Smooth muscle cell (in vitro differentiated cells): Measurements from ENCODE around the gene RERG. TPM values are rescaled to one million over a fixed set of nuclear protein-coding genes. Genes with fewer than 3 reads are reported as not detected.

Source experiments
- DNase-seq: peaks from one replicate; lab custom pipeline; 2025; ENCODE audit not compliant: unreplicated experiment; lab: John Stamatoyannopoulos, UW
- H2AFZ ChIP-seq: fragments of 200-600 bp; sonication (generic); 2 replicates; pipeline ENCODE4 v1.6.0; 2016; ENCODE audit warnings: antibody characterized with exemption, low read depth, mild to moderate bottlenecking
- H3F3A ChIP-seq: fragments of 200-600 bp; sonication (generic); 2 replicates; pipeline ENCODE4 v1.6.0; 2017; ENCODE audit warnings: antibody characterized with exemption, low read depth
- H3K27ac ChIP-seq: fragments of 200-600 bp; sonication (generic); 2 replicates; pipeline ENCODE4 v1.5.1; 2016; ENCODE audit warnings: low read depth, mild to moderate bottlenecking
- H3K27me3 ChIP-seq: fragments of 200-600 bp; sonication (generic); 2 replicates; pipeline ENCODE4 v1.6.1; 2016; ENCODE audit warnings: low read depth, mild to moderate bottlenecking
- H3K36me3 ChIP-seq: fragments of 200-600 bp; sonication (generic); 2 replicates; pipeline ENCODE4 v1.5.1; 2016; ENCODE audit warnings: low read depth
- H3K4me1 ChIP-seq: fragments of 200-600 bp; sonication (generic); 2 replicates; pipeline ENCODE4 v1.5.1; 2016; ENCODE audit warnings: low read depth
- H3K4me2 ChIP-seq: fragments of 200-600 bp; sonication (generic); 2 replicates; pipeline ENCODE4 v1.6.0; 2016; ENCODE audit warnings: mild to moderate bottlenecking
- H3K4me3 ChIP-seq: fragments of 200-600 bp; sonication (generic); 2 replicates; pipeline ENCODE4 v1.5.1; 2016; ENCODE audit warnings: mild to moderate bottlenecking
- H3K79me2 ChIP-seq: fragments of 200-600 bp; sonication (generic); 2 replicates; pipeline ENCODE4 v1.6.0; 2016; ENCODE audit warnings: low read depth, mild to moderate bottlenecking
- H3K9ac ChIP-seq: fragments of 200-600 bp; sonication (generic); 2 replicates; pipeline ENCODE4 v1.6.0; 2016; ENCODE audit warnings: low read depth
- H3K9me3 ChIP-seq: fragments of 200-600 bp; sonication (generic); replicated peaks from 2 replicates; pipeline ENCODE4 v1.5.1; 2016; ENCODE audit warnings: low read depth
- H4K20me1 ChIP-seq: fragments of 200-600 bp; sonication (generic); 2 replicates; pipeline ENCODE4 v1.6.0; 2016; ENCODE audit warnings: low read depth
- WGBS: methylation state at CpG from one replicate; pipeline ENCODE4 v1.1.7; 2016; ENCODE audit warnings: low lambda C conversion rate; 5-methylcytosine and 5-hydroxymethylcytosine counted together
- polyA plus RNA-seq: library from polyadenylated mRNA; unstranded; fragments of >200 nt; fragmentation: Nextera tagmentation; extraction: Ambion mirVana; gene quantifications from 2 replicates; pipeline ENCODE4 v1.2.1, GENCODE V29; 2016
- total RNA-seq: library from RNA; depleted of rRNA; stranded (reverse); fragments of >200 nt; gene quantifications from 2 replicates; pipeline ENCODE4 v1.2.3, GENCODE V29; 2014
- TF ChIP-seq, protein P1 (sequence below): fragments of 200-600 bp; sonication (generic); IDR thresholded peaks from 2 replicates; pipeline ENCODE4 v1.5.1; 2017; ENCODE audit warnings: borderline replicate concordance, mild to moderate bottlenecking, antibody characterized with exemption; ENCODE audit not compliant: insufficient read depth, poor library complexity, severe bottlenecking

Gene RERG
- total and polyA plus RNA-seq, 2 experiments from 2014 or later: 0.04 TPM; not detected in 1

DNA sequence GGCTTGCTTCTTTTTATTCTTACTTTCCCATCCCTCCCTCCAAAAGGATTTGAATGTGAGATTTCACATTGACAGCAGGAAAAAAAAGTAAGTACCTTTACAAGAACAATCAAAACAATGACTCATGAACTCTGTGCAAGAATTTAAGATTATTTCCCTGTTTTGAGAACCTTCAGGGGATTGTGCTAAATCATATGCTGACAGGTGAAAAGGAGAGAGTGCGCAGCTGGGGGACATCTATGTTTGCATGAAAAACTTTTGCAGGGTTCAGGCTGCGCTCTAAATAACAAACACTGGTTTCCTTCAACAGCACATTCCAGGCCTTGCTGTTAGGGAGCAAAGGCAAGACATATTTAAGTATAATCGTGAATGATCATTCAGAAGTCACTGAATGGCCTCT, 27.3 kb downstream of the RERG start:
- DNase-seq: no peak
- 72% methylated on average over 3 of the region's 3 CpGs for WGBS
- TF ChIP-seq, protein P1, sequence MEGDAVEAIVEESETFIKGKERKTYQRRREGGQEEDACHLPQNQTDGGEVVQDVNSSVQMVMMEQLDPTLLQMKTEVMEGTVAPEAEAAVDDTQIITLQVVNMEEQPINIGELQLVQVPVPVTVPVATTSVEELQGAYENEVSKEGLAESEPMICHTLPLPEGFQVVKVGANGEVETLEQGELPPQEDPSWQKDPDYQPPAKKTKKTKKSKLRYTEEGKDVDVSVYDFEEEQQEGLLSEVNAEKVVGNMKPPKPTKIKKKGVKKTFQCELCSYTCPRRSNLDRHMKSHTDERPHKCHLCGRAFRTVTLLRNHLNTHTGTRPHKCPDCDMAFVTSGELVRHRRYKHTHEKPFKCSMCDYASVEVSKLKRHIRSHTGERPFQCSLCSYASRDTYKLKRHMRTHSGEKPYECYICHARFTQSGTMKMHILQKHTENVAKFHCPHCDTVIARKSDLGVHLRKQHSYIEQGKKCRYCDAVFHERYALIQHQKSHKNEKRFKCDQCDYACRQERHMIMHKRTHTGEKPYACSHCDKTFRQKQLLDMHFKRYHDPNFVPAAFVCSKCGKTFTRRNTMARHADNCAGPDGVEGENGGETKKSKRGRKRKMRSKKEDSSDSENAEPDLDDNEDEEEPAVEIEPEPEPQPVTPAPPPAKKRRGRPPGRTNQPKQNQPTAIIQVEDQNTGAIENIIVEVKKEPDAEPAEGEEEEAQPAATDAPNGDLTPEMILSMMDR: no peak
- H2AFZ ChIP-seq: no peak overlapping the region
- no peaks in the 10 kb centered on the region for H3K27me3 ChIP-seq
- H3K4me3 ChIP-seq: no peak overlapping the region
- no peaks in the 10 kb centered on the region for H3K4me1 ChIP-seq
- H3F3A ChIP-seq: no peaks in the 10 kb centered on the region
- no peaks in the 10 kb centered on the region for H4K20me1 ChIP-seq
- H3K27ac ChIP-seq: no peak overlapping the region
- H3K4me2 ChIP-seq: no peak overlapping the region
- H3K9ac ChIP-seq: no peak overlapping the region
- no peaks in the 10 kb centered on the region for H3K79me2 ChIP-seq
- no peaks in the 10 kb centered on the region for H3K9me3 ChIP-seq
- no peaks in the 10 kb centered on the region for H3K36me3 ChIP-seq

DNA sequence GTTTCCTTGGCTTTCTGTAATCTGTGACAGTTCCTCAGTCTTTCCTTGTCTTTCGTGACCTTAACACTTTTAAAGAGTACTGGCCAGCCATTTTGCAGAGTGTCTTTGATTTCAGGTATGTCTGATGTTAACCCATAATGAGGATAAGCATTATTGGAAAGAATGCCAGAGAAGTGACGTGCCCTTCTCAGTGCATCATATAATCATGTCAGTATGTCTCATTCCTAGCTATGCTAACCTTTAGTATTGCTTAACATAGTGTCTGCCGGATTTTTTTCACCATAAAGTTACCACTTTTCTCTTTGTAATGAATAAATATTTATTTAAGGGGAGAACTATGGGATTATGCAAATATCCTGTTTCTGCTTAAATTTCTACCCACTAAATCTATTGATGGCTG, 28.5 kb downstream of the RERG start:
- Histone ChIP-seq H3K27me3 (no peaks in the 10 kb centered on the region), H3K4me3 (no peak overlapping the region), H3K36me3 (no peaks in the 10 kb centered on the region), H3K9me3 (no peaks in the 10 kb centered on the region), H3K9ac (no peak overlapping the region), H3F3A (no peaks in the 10 kb centered on the region), H2AFZ (no peak overlapping the region), H4K20me1 (no peaks in the 10 kb centered on the region), H3K79me2 (no peaks in the 10 kb centered on the region), H3K4me2 (no peak overlapping the region), H3K27ac (no peak overlapping the region), H3K4me1 (no peaks in the 10 kb centered on the region)
- TF ChIP-seq, protein P1: no peak
- no peak for DNase-seq
- 85% methylated on average over 3 of the region's 3 CpGs for WGBS

DNA sequence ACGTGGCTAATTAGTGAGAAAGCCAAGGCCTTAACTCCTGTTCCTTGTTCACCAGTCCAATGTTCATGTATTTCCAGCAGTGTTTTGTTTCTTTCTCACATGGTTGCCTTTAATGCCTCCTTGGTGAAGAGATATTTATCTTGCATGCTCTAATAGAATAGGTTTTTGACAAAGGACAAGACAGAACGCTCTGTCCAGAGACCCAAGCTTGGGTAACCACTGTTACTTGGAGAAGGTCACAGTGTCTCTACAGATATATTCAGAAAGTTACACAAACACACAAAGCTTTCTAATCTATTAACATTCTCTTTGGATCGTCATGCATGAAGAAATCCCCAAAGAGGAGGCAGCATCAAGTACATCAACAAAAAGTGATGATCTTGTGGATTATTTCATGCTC, 33.1 kb downstream of the RERG start:
- no peak for DNase-seq
- H2AFZ ChIP-seq: no peak overlapping the region
- no peaks in the 10 kb centered on the region for H3K9me3 ChIP-seq
- WGBS: 98% methylated on average over 3 of the region's 3 CpGs
- no peak overlapping the region for H3K27ac ChIP-seq
- H3K4me2 ChIP-seq: no peak overlapping the region
- H4K20me1 ChIP-seq: no peaks in the 10 kb centered on the region
- H3K4me1 ChIP-seq: no peaks in the 10 kb centered on the region
- no peaks in the 10 kb centered on the region for H3F3A ChIP-seq
- TF ChIP-seq, protein P1: no peak
- no peaks in the 10 kb centered on the region for H3K27me3 ChIP-seq
- no peaks in the 10 kb centered on the region for H3K79me2 ChIP-seq
- H3K36me3 ChIP-seq: no peaks in the 10 kb centered on the region
- no peak overlapping the region for H3K4me3 ChIP-seq
- no peak overlapping the region for H3K9ac ChIP-seq

DNA sequence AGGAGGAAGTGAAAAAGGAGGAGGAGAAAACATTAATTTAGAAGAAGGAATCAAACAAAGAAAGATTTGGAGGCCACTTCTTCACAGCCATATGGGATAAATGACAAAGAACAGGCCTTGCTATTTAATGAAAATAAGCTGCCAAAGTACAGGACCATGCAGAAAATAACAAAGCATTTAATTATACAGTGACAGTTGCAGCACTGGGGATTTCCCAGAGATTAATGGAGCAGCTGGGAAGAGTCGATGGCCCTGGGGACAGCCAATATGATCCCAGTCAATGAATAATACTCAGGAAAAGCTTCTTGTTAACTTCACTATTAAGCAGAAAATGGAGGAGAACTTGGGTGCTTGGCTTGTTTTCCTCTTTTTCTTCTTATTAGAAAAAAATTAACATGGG, 34.6 kb downstream of the RERG start:
- Histone ChIP-seq H3K36me3 (no peaks in the 10 kb centered on the region), H3K27me3 (no peaks in the 10 kb centered on the region), H3K9me3 (no peaks in the 10 kb centered on the region), H3K4me3 (no peak overlapping the region), H3K79me2 (no peaks in the 10 kb centered on the region), H3K4me1 (no peaks in the 10 kb centered on the region), H2AFZ (peak overlapping the region; percentile 62), H3F3A (no peaks in the 10 kb centered on the region), H3K27ac (no peak overlapping the region), H4K20me1 (no peaks in the 10 kb centered on the region), H3K4me2 (no peak overlapping the region), H3K9ac (no peak overlapping the region)
- TF ChIP-seq, protein P1: no peak
- WGBS: 25% methylated on average over 1 of the region's 1 CpG
- no peak for DNase-seq
